ENCODE data around the gene MAGEA12. TPM values are rescaled to one million over a fixed set of nuclear protein-coding genes. Genes with fewer than 3 reads are reported as not detected.
"Not testable (repeated sequence)": the region's sequence is repeated elsewhere in the genome, so short reads cannot be mapped to it uniquely, and the experiment has no call there.

MAGEA12 gene, protein sequence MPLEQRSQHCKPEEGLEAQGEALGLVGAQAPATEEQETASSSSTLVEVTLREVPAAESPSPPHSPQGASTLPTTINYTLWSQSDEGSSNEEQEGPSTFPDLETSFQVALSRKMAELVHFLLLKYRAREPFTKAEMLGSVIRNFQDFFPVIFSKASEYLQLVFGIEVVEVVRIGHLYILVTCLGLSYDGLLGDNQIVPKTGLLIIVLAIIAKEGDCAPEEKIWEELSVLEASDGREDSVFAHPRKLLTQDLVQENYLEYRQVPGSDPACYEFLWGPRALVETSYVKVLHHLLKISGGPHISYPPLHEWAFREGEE
- not detected for total RNA-seq

DNA sequence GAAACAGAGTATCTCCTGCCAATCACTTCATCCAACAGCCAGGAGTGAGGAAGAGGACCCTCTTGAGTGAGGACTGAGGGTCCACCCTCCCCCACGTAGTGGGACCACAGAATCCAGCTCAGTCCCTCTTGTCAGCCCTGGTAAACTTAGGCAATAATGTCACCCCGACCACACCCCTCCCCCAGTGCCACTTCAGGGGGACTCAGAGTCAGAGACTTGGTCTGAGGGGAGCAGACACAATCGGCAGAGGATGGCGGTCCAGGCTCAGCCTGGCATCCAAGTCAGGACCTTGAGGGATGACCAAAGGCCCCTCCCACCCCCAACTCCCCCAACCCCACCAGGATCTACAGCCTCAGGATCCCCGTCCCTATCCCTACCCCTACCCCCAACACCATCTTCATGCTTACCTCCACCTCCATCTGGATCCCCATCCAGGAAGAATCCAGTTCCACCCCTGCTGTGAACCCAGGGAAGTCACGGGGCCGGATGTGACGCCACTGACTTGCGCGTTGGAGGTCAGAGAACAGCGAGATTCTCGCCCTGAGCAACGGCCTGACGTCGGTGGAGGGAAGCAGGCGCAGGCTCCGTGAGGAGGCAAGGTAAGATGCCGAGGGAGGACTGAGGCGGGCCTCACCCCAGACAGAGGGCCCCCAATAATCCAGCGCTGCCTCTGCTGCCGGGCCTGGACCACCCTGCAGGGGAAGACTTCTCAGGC is at the start of gene MAGEA12, which contains the start of gene CSAG1:
MAGEA12 (plus strand) TSS at position 497 of the 715 bp plus-strand sequence. CDS start 2,405 bp downstream, outside the sequence.
CSAG1 (minus strand) TSS at position 461 of the 715 bp plus-strand sequence. CDS start 1,261 bp downstream, outside the sequence.
- DNase-seq (ENCODE audit: low spot score in 2 of 2) = no peak
- FAIRE-seq = no peak

- FAIRE-seq; DNase-seq (ENCODE audit: low spot score in 2 of 2): not testable (repeated sequence)
Observed at GRCh38 chrX:152697952-152698931, 35.3 kb upstream of the MAGEA12 start, which contains the start of gene MAGEA3. MAGEA3 (plus strand) TSS chrX:152698794; CDS start chrX:152700833, 2,039 bp downstream.

- not testable (repeated sequence) for FAIRE-seq; DNase-seq (ENCODE audit: low spot score in 2 of 2)
Observed at GRCh38 chrX:152700390-152700789, 33.2 kb upstream of the MAGEA12 start.

GRCh38 chrX:152706500-152706899 is 27.1 kb upstream of the MAGEA12 start:
- FAIRE-seq; DNase-seq (ENCODE audit: low spot score in 2 of 2): not testable (repeated sequence)

DNA sequence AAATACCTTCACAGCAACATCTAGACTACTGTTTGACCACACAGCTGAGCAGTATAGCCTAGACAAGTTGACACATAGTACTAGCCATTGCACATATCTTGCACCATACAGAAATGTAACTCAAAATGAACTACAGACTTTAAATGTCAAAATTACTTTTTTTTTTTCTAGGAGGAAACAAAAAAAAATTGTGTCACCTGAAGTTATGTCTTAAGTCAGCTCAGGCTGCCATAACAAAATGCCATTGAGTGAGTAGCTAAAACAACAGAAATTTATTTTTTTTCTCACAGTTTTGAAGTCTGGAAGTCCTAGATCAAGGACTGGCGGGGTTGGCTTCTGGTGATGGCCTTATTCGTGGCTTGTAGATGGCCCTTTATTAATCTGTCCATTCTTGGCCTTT is 24.4 kb upstream of the MAGEA12 start, which contains the start of gene CSAG2:
CSAG2 (minus strand) TSS at position 101 of the 400 bp plus-strand sequence. CDS start 161 bp downstream, outside the sequence.
- not testable (repeated sequence) for DNase-seq (ENCODE audit: low spot score in 2 of 2); FAIRE-seq

- not testable (repeated sequence) for FAIRE-seq; DNase-seq (ENCODE audit: low spot score in 2 of 2)
Observed at GRCh38 chrX:152713195-152713594, 20.4 kb upstream of the MAGEA12 start.

- FAIRE-seq; DNase-seq (ENCODE audit: low spot score in 2 of 2): not testable (repeated sequence)
Observed at GRCh38 chrX:152713815-152714787, 19.5 kb upstream of the MAGEA12 start, which contains the start of gene MAGEA2B. MAGEA2B (plus strand) TSS chrX:152714628; CDS start chrX:152717107, 2,479 bp downstream.

- DNase-seq (ENCODE audit: low spot score in 2 of 2) (no peak), FAIRE-seq (no peak)
Observed at GRCh38 chrX:152725409-152725808, 8.1 kb upstream of the MAGEA12 start.

DNA sequence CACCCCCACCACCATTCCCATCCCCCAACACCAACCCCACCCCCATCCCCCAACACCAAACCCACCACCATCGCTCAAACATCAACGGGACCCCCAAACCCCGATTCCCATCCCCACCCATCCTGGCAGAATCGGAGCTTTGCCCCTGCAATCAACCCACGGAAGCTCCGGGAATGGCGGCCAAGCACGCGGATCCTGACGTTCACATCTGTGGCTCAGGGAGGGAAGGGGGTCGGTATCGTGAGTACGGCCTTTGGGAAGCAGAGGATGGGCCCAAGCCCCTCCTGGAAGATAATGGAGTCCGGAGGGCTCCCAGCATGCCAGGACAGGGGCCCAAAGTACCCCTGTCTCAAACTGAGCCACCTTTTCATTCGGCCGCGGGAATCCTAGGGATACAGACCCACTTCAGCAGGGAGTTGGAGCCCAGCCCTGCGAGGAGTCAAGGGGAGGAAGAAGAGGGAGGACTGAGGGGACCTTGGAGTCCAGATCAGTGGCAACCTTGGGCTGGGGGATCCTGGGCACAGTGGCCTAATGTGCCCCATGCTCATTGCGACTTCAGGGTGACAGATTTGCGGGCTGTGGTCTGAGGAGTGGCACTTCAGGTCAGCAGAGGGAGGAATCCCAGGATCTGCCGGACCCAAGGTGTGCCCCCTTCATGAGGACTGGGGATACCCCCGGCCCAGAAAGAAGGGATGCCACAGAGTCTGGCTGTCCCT is 744 bp downstream of the MAGEA12 start:
- DNase-seq (ENCODE audit: low spot score in 2 of 2); FAIRE-seq: not testable (repeated sequence)

DNA sequence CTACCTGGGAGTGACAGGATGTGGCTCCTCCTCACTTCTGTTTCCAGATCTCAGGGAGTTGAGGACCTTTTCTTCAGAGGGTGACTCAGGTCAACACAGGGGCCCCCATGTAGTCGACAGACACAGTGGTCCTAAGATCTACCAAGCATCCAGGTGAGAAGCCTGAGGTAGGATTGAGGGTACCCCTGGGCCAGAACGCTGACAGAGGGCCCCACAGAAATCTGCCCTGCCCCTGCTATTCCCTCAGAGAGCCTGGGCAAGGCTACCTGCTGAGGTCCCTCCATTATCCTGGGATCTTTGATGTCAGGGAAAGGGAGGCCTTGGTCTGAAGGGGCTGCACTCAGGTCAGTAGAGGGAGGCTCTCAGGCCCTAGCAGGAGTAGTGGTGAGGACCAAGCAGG is 1.5 kb downstream of the MAGEA12 start:
- no peak for DNase-seq (ENCODE audit: low spot score in 2 of 2)
- no peak for FAIRE-seq

- DNase-seq (ENCODE audit: low spot score in 2 of 2) (no peak), FAIRE-seq (no peak)
Observed at GRCh38 chrX:152735860-152736511, 2.4 kb downstream of the MAGEA12 start.

DNA sequence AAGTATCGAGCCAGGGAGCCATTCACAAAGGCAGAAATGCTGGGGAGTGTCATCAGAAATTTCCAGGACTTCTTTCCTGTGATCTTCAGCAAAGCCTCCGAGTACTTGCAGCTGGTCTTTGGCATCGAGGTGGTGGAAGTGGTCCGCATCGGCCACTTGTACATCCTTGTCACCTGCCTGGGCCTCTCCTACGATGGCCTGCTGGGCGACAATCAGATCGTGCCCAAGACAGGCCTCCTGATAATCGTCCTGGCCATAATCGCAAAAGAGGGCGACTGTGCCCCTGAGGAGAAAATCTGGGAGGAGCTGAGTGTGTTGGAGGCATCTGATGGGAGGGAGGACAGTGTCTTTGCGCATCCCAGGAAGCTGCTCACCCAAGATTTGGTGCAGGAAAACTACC is 3.0 kb downstream of the MAGEA12 start:
- not testable (repeated sequence) for DNase-seq (ENCODE audit: low spot score in 2 of 2); FAIRE-seq

DNA sequence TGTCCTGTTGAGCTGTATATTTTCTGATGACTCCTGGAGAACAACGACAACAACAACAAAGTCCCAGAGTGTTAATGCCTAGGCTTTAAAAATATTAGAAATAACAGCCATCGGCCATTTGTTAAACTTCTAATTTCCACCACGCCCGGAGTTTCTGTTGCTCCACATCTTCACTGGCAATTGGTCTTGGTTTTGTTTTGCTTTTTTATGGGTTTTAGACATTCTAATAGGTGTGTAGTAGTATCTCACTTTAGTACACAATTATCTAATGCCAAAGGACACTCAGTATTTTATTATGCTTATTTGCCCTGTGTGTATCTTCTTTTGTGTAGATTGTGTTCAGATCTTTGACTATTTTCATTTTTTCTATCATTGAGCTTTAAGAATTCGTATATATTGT is 5.0 kb downstream of the MAGEA12 start:
- FAIRE-seq = no peak
- DNase-seq (ENCODE audit: low spot score in 2 of 2) = no peak

GRCh38 chrX:152753686-152754650 is 20.4 kb downstream of the MAGEA12 start, which contains the start of gene MAGEA2:
MAGEA2 (minus strand) TSS chrX:152753842; CDS start chrX:152751363, 2,479 bp downstream.
- not testable (repeated sequence) for FAIRE-seq; DNase-seq (ENCODE audit: low spot score in 2 of 2)

DNA sequence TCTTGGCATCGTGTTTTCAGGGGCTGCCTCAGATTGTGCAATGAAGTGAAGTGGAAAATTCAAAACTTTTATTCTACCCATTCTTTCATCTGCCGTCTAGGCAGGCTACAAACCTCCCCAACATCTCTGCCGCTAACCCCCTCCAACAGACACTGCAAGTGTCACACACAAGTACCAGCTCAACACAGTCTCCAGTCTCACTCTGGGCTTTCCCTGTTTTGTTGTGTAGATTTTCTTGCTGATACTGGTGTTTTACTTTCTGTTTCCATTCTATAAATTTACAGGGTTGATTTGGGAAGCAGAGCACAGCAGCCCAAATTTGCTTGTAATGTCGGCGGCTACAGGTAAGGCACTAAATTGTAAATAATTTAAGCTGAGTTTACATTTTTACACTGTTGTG is 21.3 kb downstream of the MAGEA12 start:
- not testable (repeated sequence) for DNase-seq (ENCODE audit: low spot score in 2 of 2); FAIRE-seq

- not testable (repeated sequence) for DNase-seq (ENCODE audit: low spot score in 2 of 2); FAIRE-seq
Observed at GRCh38 chrX:152758918-152759317, 25.4 kb downstream of the MAGEA12 start, which contains the start of gene CSAG3. CSAG3 (plus strand) TSS chrX:152759218.
